H9 (cell line): ENCODE data around the gene STMN3. TPM values are rescaled to one million over a fixed set of nuclear protein-coding genes. Genes with fewer than 3 reads are reported as not detected.
"Not testable (repeated sequence)": the region's sequence is repeated elsewhere in the genome, so short reads cannot be mapped to it uniquely, and the experiment has no call there.

Experiments used
- DNase-seq: peaks from one replicate; pipeline ENCODE4 v3.0.0-alpha.2; 2017
- H2AFZ ChIP-seq: one replicate; pipeline ENCODE4 v1.6.1; 2013; ENCODE audit warnings: mild to moderate bottlenecking, low read length, control low read depth, moderate library complexity
- H2AK5ac ChIP-seq: 2 replicates; pipeline ENCODE4 v1.6.1; 2013; ENCODE audit warnings: low read length, control low read depth, mixed read lengths; ENCODE audit not compliant: insufficient read length
- H2BK120ac ChIP-seq: one replicate; pipeline ENCODE4 v1.6.1; 2013; ENCODE audit warnings: low read depth, mild to moderate bottlenecking, low read length, control low read depth, inconsistent platforms; ENCODE audit not compliant: poor library complexity, severe bottlenecking
- H2BK12ac ChIP-seq: 2 replicates; pipeline ENCODE4 v1.6.1; 2013; ENCODE audit warnings: low read length, control low read depth, mixed read lengths, low read depth; ENCODE audit not compliant: insufficient read length
- H2BK15ac ChIP-seq: 2 replicates; pipeline ENCODE4 v1.6.1; 2013; ENCODE audit warnings: low read depth, low read length, control low read depth
- H2BK20ac ChIP-seq: one replicate; pipeline ENCODE4 v1.6.1; 2013; ENCODE audit warnings: low read depth, mild to moderate bottlenecking, low read length, control low read depth, inconsistent platforms; ENCODE audit not compliant: poor library complexity, severe bottlenecking
- H2BK5ac ChIP-seq: 2 replicates; pipeline ENCODE4 v1.6.1; 2013; ENCODE audit warnings: low read length, control low read depth, mixed read lengths; ENCODE audit not compliant: insufficient read length
- H3K14ac ChIP-seq: 2 replicates; pipeline ENCODE4 v1.6.1; 2013; ENCODE audit warnings: low read length, control low read depth; ENCODE audit not compliant: insufficient read depth
- H3K18ac ChIP-seq: 2 replicates; pipeline ENCODE4 v1.6.1; 2013; ENCODE audit warnings: low read depth, mild to moderate bottlenecking, mixed read lengths, low read length, control low read depth; ENCODE audit not compliant: insufficient read length
- H3K23ac ChIP-seq: 2 replicates; pipeline ENCODE4 v1.6.1; 2013; ENCODE audit warnings: low read length, control low read depth, mixed read lengths, low read depth; ENCODE audit not compliant: insufficient read length
- H3K23me2 ChIP-seq: 2 replicates; pipeline ENCODE4 v1.6.1; 2013; ENCODE audit warnings: low read depth, mild to moderate bottlenecking, mixed read lengths, low read length, control low read depth; ENCODE audit not compliant: insufficient read length, poor library complexity, severe bottlenecking
- H3K27ac ChIP-seq: 2 replicates; pipeline ENCODE4 v1.5.1; 2013; ENCODE audit warnings: low read length, control low read depth, mixed read lengths, low read depth; ENCODE audit not compliant: insufficient read length
- H3K27me3 ChIP-seq: 2 replicates; pipeline ENCODE4 v1.6.1; 2013; ENCODE audit warnings: low read length, control low read depth, inconsistent platforms; ENCODE audit not compliant: insufficient read depth
- H3K4ac ChIP-seq: 2 replicates; pipeline ENCODE4 v1.6.1; 2013; ENCODE audit warnings: low read depth, mild to moderate bottlenecking, control low read depth, inconsistent platforms, low read length, moderate library complexity
- H3K4me1 ChIP-seq: 2 replicates; pipeline ENCODE4 v1.6.1; 2013; ENCODE audit warnings: low read length, control low read depth, inconsistent platforms; ENCODE audit not compliant: insufficient read depth
- H3K4me2 ChIP-seq: 2 replicates; pipeline ENCODE4 v1.6.1; 2013; ENCODE audit warnings: low read length, control low read depth, mixed read lengths; ENCODE audit not compliant: insufficient read length, insufficient read depth
- H3K56ac ChIP-seq: 2 replicates; pipeline ENCODE4 v1.6.1; 2013; ENCODE audit warnings: low read depth, mild to moderate bottlenecking, mixed read lengths, low read length, control low read depth; ENCODE audit not compliant: insufficient read length
- H3K79me1 ChIP-seq: 2 replicates; pipeline ENCODE4 v1.6.1; 2013; ENCODE audit warnings: low read depth, mild to moderate bottlenecking, moderate library complexity, low read length, control low read depth, inconsistent platforms; ENCODE audit not compliant: insufficient read depth, poor library complexity, severe bottlenecking
- H3K79me2 ChIP-seq: 2 replicates; pipeline ENCODE4 v1.6.1; 2013; ENCODE audit warnings: low read length, control low read depth, inconsistent platforms; ENCODE audit not compliant: insufficient read depth
- H3K9ac ChIP-seq: 2 replicates; pipeline ENCODE4 v1.6.1; 2013; ENCODE audit warnings: low read length, control low read depth, mixed read lengths; ENCODE audit not compliant: insufficient read length; ENCODE audit errors: extremely low read depth
- H3K9me3 ChIP-seq: one replicate; pipeline ENCODE4 v1.6.1; 2013; ENCODE audit warnings: low read depth, low read length, inconsistent platforms; ENCODE audit not compliant: control insufficient read depth
- H3T11ph ChIP-seq: one replicate; pipeline ENCODE4 v1.6.1; 2013; ENCODE audit warnings: mild to moderate bottlenecking, low read length, control low read depth, inconsistent platforms
- H4K20me1 ChIP-seq: one replicate; pipeline ENCODE4 v1.6.1; 2013; ENCODE audit not compliant: control insufficient read depth, insufficient read length, insufficient read depth
- H4K5ac ChIP-seq: 2 replicates; pipeline ENCODE4 v1.6.1; 2013; ENCODE audit warnings: low read depth, mild to moderate bottlenecking, mixed read lengths, low read length, control low read depth; ENCODE audit not compliant: insufficient read length
- H4K8ac ChIP-seq: replicated peaks from 2 replicates; pipeline ENCODE4 v1.6.1; 2013; ENCODE audit warnings: low read length, control low read depth, mixed read lengths, low read depth; ENCODE audit not compliant: insufficient read length
- H4K91ac ChIP-seq: 2 replicates; pipeline ENCODE4 v1.6.1; 2013; ENCODE audit warnings: low read depth, mild to moderate bottlenecking, moderate library complexity, mixed read lengths, low read length, control low read depth; ENCODE audit not compliant: insufficient read length
- H3K27ac Mint-ChIP-seq, 3 experiments: 2 replicates in 2 of 3; 3 replicates in 1 of 3; pipeline ENCODE4 v1.8.0; 2020 to 2021; ENCODE audit warnings: mixed read lengths in 3 of 3, mild to moderate bottlenecking in 1 of 3, moderate library complexity in 1 of 3
- H3K27me3 Mint-ChIP-seq: 2 replicates; pipeline ENCODE4 v1.8.0; 2021; ENCODE audit warnings: low read depth, mild to moderate bottlenecking, moderate library complexity, mixed read lengths
- H3K36me3 Mint-ChIP-seq, 3 experiments: 2 replicates in 2 of 3; 3 replicates in 1 of 3; pipeline ENCODE4 v1.8.0; 2020 to 2021; ENCODE audit warnings: low read depth in 3 of 3, mixed read lengths in 3 of 3; ENCODE audit not compliant: insufficient read depth in 1 of 3
- H3K4me1 Mint-ChIP-seq, 2 experiments: 2 replicates each; pipeline ENCODE4 v1.8.0; 2020; ENCODE audit warnings: mixed read lengths in 2 of 2
- H3K4me3 Mint-ChIP-seq, 2 experiments: 2 replicates in 1 of 2; 3 replicates in 1 of 2; pipeline ENCODE4 v1.8.0; 2020 to 2021; ENCODE audit warnings: mild to moderate bottlenecking in 2 of 2, mixed read lengths in 2 of 2, moderate library complexity in 1 of 2
- H3K9me3 Mint-ChIP-seq, 2 experiments: 2 replicates in 1 of 2; 3 replicates in 1 of 2; pipeline ENCODE4 v1.8.0; 2020; ENCODE audit warnings: mild to moderate bottlenecking in 2 of 2, mixed read lengths in 2 of 2, moderate library complexity in 1 of 2
- whole genome bisulfite sequencing: extraction: QIAGEN DNeasy Blood & Tissue Kit; methylation state at CpG from one replicate; pipeline ENCODE4 v1.1.7; 2013; ENCODE audit warnings: missing lambda C conversion rate, low lambda C conversion rate, mixed read lengths; ENCODE audit not compliant: insufficient read length; ENCODE audit errors: extremely low coverage; 5-methylcytosine and 5-hydroxymethylcytosine counted together
- total RNA-seq: library from RNA; stranded (reverse); gene quantifications from 2 replicates; pipeline ENCODE4 v1.2.1, GENCODE V29; 2021

Gene STMN3
- total RNA-seq, 1 experiment from 2014 or later, result 54.0 TPM

GRCh38 chr20:63630956-63631355, 22.3 kb downstream of the STMN3 start:
- not testable (repeated sequence) for H3K27ac ChIP-seq, H3K4ac ChIP-seq, H4K8ac ChIP-seq, H2AK5ac ChIP-seq, H3K4me1 ChIP-seq, H3K18ac ChIP-seq, H3K56ac ChIP-seq, H2BK12ac ChIP-seq, H3K27me3 Mint-ChIP-seq, H2BK120ac ChIP-seq, H2BK20ac ChIP-seq, H4K5ac ChIP-seq, DNase-seq, H2BK15ac ChIP-seq, H3K27me3 ChIP-seq, H2AFZ ChIP-seq, H3K4me2 ChIP-seq, H3K79me2 ChIP-seq, H3K4me1 Mint-ChIP-seq, H3K23ac ChIP-seq, H3T11ph ChIP-seq, H3K9me3 Mint-ChIP-seq, H3K36me3 Mint-ChIP-seq, H3K9ac ChIP-seq, H3K4me3 Mint-ChIP-seq, H4K20me1 ChIP-seq, H3K79me1 ChIP-seq, H3K9me3 ChIP-seq, H2BK5ac ChIP-seq, H4K91ac ChIP-seq, H3K14ac ChIP-seq, H3K27ac Mint-ChIP-seq, H3K23me2 ChIP-seq
- no CpG with 5 or more reads among the region's 6 CpGs for WGBS
